SU-DHL-6 (cell line): ENCODE measurements around the gene ZFP3.

Source experiments
- H2AFZ ChIP-seq: fragments of 200-600 bp; sonication (generic); 2 replicates; pipeline ENCODE4 v1.6.1; 2014; ENCODE audit warnings: low read depth, mild to moderate bottlenecking, moderate library complexity, mixed read lengths, antibody characterized with exemption, low read length; ENCODE audit not compliant: severe bottlenecking
- H3F3A ChIP-seq: fragments of 200-600 bp; shearing (Covaris generic); 2 replicates; pipeline ENCODE4 v1.6.0; 2016; ENCODE audit warnings: antibody characterized with exemption, mild to moderate bottlenecking; ENCODE audit not compliant: insufficient read depth
- H3K27ac ChIP-seq: fragments of 200-600 bp; sonication (generic); 2 replicates; pipeline ENCODE4 v1.5.1; 2016; ENCODE audit warnings: low read depth, mild to moderate bottlenecking, low read length, moderate library complexity, mixed read lengths
- H3K27me3 ChIP-seq: fragments of 200-600 bp; sonication (generic), shearing (Covaris generic); 2 replicates; pipeline ENCODE4 v1.6.0; 2014; ENCODE audit warnings: mild to moderate bottlenecking, low read length
- H3K36me3 ChIP-seq: fragments of 200-600 bp; sonication (generic); 2 replicates; pipeline ENCODE4 v1.6.1; 2014; ENCODE audit warnings: mild to moderate bottlenecking, low read length, mixed read lengths
- H3K4me2 ChIP-seq: fragments of 300-600, 200-600 bp; shearing (Covaris generic), sonication (generic); 2 replicates; pipeline ENCODE4 v1.6.0; 2014; ENCODE audit warnings: low read length, low read depth, mild to moderate bottlenecking; ENCODE audit not compliant: poor library complexity, severe bottlenecking
- H3K4me3 ChIP-seq: fragments of 200-600 bp; sonication (generic); 2 replicates; pipeline ENCODE4 v1.5.1; 2014; ENCODE audit warnings: antibody characterized with exemption, low read length, mild to moderate bottlenecking, mixed read lengths; ENCODE audit not compliant: insufficient read depth, poor library complexity, severe bottlenecking
- H3K79me2 ChIP-seq: fragments of 200-600 bp; sonication (generic); 2 replicates; pipeline ENCODE4 v1.6.1; 2014; ENCODE audit warnings: mild to moderate bottlenecking, low read length, moderate library complexity; ENCODE audit not compliant: insufficient read depth
- H3K9ac ChIP-seq: fragments of 200-600 bp; sonication (generic); 2 replicates; pipeline ENCODE4 v1.7.0; 2014; ENCODE audit warnings: mild to moderate bottlenecking, low read length
- H3K9me2 ChIP-seq: fragments of 200-600 bp; sonication (generic); replicated peaks from 2 replicates; pipeline ENCODE4 v1.6.1; 2014; ENCODE audit warnings: low read length; ENCODE audit not compliant: insufficient read depth
- H3K9me3 ChIP-seq: fragments of 200-600 bp; sonication (generic); 2 replicates; pipeline ENCODE4 v1.6.1; 2014; ENCODE audit warnings: low read length, mixed read lengths; ENCODE audit not compliant: insufficient read depth
- H4K20me1 ChIP-seq: fragments of 200-600 bp; sonication (generic); 2 replicates; pipeline ENCODE4 v1.6.1; 2014; ENCODE audit warnings: low read depth, mild to moderate bottlenecking, antibody characterized with exemption, low read length, moderate library complexity, mixed read lengths
- EZH2phosphoT487 ChIP-seq: fragments of 200-600 bp; sonication (generic), shearing (Covaris generic); conservative IDR thresholded peaks from 2 replicates; pipeline ENCODE4 v1.6.1; 2018; ENCODE audit warnings: mild to moderate bottlenecking, antibody characterized with exemption, low read length, moderate library complexity, mixed read lengths
- TF ChIP-seq, protein P1 (sequence below): fragments of 200-600 bp; sonication (generic); IDR thresholded peaks from one replicate; pipeline ENCODE4 v1.5.1; 2017; ENCODE audit warnings: antibody characterized with exemption, mild to moderate bottlenecking, low read length, moderate library complexity; ENCODE audit not compliant: insufficient read depth, poor library complexity, severe bottlenecking

Gene ZFP3

GRCh38 chr17:5080591-5080990 is 2.3 kb downstream of the ZFP3 start:
- H3K9ac ChIP-seq, result no peak overlapping the region
- no peaks in the 10 kb centered on the region for H4K20me1 ChIP-seq
- no peaks in the 10 kb centered on the region for H3F3A ChIP-seq
- no peak overlapping the region for H3K4me3 ChIP-seq
- H3K27ac ChIP-seq, result no peak overlapping the region
- H3K27me3 ChIP-seq, result no peaks in the 10 kb centered on the region
- no peaks in the 10 kb centered on the region for H3K79me2 ChIP-seq
- H2AFZ ChIP-seq, result no peak overlapping the region
- no peaks in the 10 kb centered on the region for H3K36me3 ChIP-seq
- no peaks in the 10 kb centered on the region for H3K9me2 ChIP-seq
- no peak overlapping the region for H3K4me2 ChIP-seq
- no peak for TF ChIP-seq EZH2phosphoT487
- no peaks in the 10 kb centered on the region for H3K9me3 ChIP-seq

DNA sequence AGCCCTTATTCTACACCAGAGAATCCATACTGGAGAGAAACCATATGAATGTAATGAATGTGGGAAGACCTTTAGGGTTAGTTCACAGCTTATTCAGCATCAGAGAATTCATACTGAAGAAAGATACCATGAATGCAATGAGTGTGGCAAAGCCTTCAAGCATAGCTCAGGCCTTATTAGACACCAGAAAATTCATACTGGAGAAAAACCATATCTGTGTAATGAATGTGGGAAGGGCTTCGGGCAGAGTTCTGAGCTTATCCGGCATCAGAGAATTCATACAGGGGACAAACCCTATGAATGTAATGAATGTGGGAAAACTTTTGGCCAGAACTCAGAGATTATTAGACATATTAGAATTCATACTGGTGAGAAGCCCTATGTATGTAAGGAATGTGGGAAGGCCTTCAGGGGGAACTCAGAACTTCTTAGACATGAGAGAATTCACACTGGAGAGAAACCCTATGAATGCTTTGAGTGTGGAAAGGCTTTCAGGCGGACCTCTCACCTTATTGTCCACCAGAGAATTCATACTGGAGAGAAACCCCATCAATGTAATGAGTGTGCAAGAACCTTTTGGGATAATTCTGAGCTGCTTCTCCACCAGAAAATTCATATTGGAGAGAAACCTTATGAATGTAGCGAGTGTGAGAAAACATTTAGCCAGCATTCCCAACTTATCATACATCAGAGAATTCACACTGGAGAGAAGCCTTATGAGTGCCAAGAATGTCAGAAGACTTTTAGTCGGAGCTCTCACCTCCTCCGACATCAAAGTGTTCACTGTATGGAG is 14.1 kb downstream of the ZFP3 start:
- Histone ChIP-seq H3K9me3 (peaks cover 63% of the 10 kb centered on the region), H3F3A (no peaks in the 10 kb centered on the region), H3K79me2 (no peaks in the 10 kb centered on the region), H4K20me1 (no peaks in the 10 kb centered on the region), H3K27ac (no peak overlapping the region), H3K4me2 (no peak overlapping the region), H3K36me3 (no peaks in the 10 kb centered on the region), H3K9ac (no peak overlapping the region), H2AFZ (no peak overlapping the region), H3K9me2 (no peaks in the 10 kb centered on the region), H3K4me3 (no peak overlapping the region), H3K27me3 (no peaks in the 10 kb centered on the region; the same call in 1 of the 2 replicates)
- TF ChIP-seq EZH2phosphoT487, result no peak
- TF ChIP-seq, protein P1, sequence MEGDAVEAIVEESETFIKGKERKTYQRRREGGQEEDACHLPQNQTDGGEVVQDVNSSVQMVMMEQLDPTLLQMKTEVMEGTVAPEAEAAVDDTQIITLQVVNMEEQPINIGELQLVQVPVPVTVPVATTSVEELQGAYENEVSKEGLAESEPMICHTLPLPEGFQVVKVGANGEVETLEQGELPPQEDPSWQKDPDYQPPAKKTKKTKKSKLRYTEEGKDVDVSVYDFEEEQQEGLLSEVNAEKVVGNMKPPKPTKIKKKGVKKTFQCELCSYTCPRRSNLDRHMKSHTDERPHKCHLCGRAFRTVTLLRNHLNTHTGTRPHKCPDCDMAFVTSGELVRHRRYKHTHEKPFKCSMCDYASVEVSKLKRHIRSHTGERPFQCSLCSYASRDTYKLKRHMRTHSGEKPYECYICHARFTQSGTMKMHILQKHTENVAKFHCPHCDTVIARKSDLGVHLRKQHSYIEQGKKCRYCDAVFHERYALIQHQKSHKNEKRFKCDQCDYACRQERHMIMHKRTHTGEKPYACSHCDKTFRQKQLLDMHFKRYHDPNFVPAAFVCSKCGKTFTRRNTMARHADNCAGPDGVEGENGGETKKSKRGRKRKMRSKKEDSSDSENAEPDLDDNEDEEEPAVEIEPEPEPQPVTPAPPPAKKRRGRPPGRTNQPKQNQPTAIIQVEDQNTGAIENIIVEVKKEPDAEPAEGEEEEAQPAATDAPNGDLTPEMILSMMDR, result no peak

DNA sequence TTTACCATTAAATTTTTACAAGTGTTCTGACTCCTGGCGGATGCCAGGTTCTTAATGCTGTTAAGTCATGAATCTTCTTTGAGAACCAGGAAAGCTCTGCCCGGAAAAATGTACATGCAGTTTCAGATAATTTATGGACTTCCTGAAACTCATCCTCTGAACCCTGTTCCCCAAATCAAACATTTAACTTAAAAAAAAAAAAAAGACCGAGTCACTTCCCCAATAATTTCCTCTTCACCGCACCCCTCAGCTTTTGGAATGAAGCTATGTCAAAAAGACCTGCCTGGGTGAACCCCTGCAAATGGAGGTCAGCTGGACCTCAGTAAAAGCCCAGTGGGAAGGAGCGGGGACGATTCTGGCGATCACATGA is 18.4 kb downstream of the ZFP3 start:
- Histone ChIP-seq H4K20me1 (no peaks in the 10 kb centered on the region), H3K27me3 (no peaks in the 10 kb centered on the region; the same call in 1 of the 2 replicates), H3K9ac (no peak overlapping the region), H3K79me2 (no peaks in the 10 kb centered on the region), H3K9me2 (no peaks in the 10 kb centered on the region), H3K36me3 (no peaks in the 10 kb centered on the region), H3K4me3 (no peak overlapping the region), H3K27ac (no peak overlapping the region), H3F3A (peaks cover 5% of the 10 kb centered on the region; the same call in 1 of the 2 replicates), H3K9me3 (peaks cover 35% of the 10 kb centered on the region), H3K4me2 (no peak overlapping the region), H2AFZ (no peak overlapping the region)
- TF ChIP-seq EZH2phosphoT487, result no peak
- TF ChIP-seq, protein P1, result no peak

DNA sequence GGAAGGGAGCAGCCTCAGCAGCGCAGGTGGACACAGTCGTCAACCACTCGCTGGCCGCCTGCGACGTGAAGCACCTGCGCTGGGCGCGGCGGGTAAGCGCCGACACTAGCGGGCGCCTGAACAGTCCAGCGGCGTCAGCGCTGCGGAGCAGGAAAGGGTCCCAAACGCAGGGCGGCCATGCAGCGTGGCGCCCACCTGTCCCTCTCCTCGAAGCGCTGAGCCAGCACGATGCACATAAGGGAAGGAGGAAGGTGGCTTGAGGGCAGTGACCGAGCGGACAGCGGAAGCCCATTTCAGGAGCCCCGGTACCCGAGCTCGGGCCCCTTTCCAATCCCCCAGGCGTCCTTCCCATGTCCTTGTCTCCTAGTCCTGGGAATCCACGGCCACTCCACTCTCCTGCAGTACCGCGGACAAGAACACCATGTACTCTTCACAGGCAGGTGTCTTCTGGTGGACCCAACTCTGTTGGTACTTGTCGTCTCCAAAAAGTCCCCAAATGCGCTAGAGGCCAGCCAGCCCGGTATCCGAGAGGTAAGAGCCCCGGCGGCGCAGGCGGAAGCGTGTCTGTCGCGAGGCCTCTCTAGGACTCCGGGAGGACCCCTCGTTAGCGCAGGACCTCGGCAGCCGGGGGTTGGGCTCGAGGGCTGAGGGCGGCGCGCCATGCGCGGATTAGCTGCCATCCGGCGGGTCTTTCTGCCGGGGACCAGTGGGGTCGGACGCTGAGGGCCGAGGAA is 19.0 kb downstream of the ZFP3 start:
- no peak overlapping the region for H3K9ac ChIP-seq
- no peak for TF ChIP-seq EZH2phosphoT487
- TF ChIP-seq, protein P1, result no peak
- no peaks in the 10 kb centered on the region; the same call in 1 of the 2 replicates for H3K27me3 ChIP-seq
- no peaks in the 10 kb centered on the region for H3K36me3 ChIP-seq
- no peak overlapping the region for H3K27ac ChIP-seq
- H3K4me3 ChIP-seq, result no peak overlapping the region
- no peak overlapping the region for H2AFZ ChIP-seq
- H4K20me1 ChIP-seq, result no peaks in the 10 kb centered on the region
- H3K9me3 ChIP-seq, result peaks cover 29% of the 10 kb centered on the region
- H3K4me2 ChIP-seq, result no peak overlapping the region
- H3F3A ChIP-seq, result peaks cover 7% of the 10 kb centered on the region; the same call in 1 of the 2 replicates
- H3K9me2 ChIP-seq, result no peaks in the 10 kb centered on the region
- H3K79me2 ChIP-seq, result no peaks in the 10 kb centered on the region
